ENCODE results near the gene LRP2. TPM values are rescaled to one million over a fixed set of nuclear protein-coding genes. Genes with fewer than 3 reads are reported as not detected.
A peak's percentile ranks its signal among the peaks of the same experiment; 100 is the strongest.

LRP2 gene
- polyA plus RNA-seq, 1 of the 3 experiments (the other 2 are of a cell fraction) = not detected

- TF ChIP-seq, protein P1, sequence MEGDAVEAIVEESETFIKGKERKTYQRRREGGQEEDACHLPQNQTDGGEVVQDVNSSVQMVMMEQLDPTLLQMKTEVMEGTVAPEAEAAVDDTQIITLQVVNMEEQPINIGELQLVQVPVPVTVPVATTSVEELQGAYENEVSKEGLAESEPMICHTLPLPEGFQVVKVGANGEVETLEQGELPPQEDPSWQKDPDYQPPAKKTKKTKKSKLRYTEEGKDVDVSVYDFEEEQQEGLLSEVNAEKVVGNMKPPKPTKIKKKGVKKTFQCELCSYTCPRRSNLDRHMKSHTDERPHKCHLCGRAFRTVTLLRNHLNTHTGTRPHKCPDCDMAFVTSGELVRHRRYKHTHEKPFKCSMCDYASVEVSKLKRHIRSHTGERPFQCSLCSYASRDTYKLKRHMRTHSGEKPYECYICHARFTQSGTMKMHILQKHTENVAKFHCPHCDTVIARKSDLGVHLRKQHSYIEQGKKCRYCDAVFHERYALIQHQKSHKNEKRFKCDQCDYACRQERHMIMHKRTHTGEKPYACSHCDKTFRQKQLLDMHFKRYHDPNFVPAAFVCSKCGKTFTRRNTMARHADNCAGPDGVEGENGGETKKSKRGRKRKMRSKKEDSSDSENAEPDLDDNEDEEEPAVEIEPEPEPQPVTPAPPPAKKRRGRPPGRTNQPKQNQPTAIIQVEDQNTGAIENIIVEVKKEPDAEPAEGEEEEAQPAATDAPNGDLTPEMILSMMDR (IDR thresholded peaks at IDR 0.05) = no peak
- TF ChIP-seq GATA2 (CRISPR knock-in tag; IDR thresholded peaks at IDR 0.05) = peak; percentile 42
- no peak overlapping the region for H3K9ac ChIP-seq
- H2AFZ ChIP-seq (ENCODE audit: low read depth) = no peak overlapping the region
- H3F3A ChIP-seq (replicated peaks; ENCODE audit: insufficient read depth) = no peaks in the 10 kb centered on the region
- H3K9me2 ChIP-seq = no peaks in the 10 kb centered on the region
- DNase-seq = no peak
- no peaks in the 10 kb centered on the region for H3K4me1 ChIP-seq (ENCODE audit: control insufficient read depth in 1 of 2, insufficient read depth in 2 of 2, low read depth in 1 of 2, low read length in 1 of 2)
- no peaks in the 10 kb centered on the region for H4K20me1 ChIP-seq (ENCODE audit: insufficient read depth)
- H3K4me3 ChIP-seq (ENCODE audit: low read depth in 2 of 2, low read length in 1 of 2) = no peak overlapping the region
- H3K79me2 ChIP-seq (ENCODE audit: insufficient read depth) = no peaks in the 10 kb centered on the region
- H3K27me3 ChIP-seq (ENCODE audit: insufficient read depth) = no peaks in the 10 kb centered on the region
- no peaks in the 10 kb centered on the region for H3K36me3 ChIP-seq (replicated peaks in 1 of 2; ENCODE audit: control insufficient read depth in 1 of 2, insufficient read depth in 2 of 2, low read length in 1 of 2)
- CTCF ChIA-PET = interaction anchor here (0.9 kb wide), 2 partner anchors 27 to 63 kb away, joined by 3 read pairs; no protein-coding TSS in a partner anchor
- no peak overlapping the region for H3K4me2 ChIP-seq
- 9% methylated on average over 1 of the region's 1 CpG for WGBS (ENCODE audit: low lambda C conversion rate)
- POLR2A ChIA-PET = no interaction called here
- H3K27ac ChIP-seq (ENCODE audit: low read depth in 2 of 2, low read length in 1 of 2) = no peak overlapping the region
- H3K9me3 ChIP-seq = no peaks in the 10 kb centered on the region
Measured at GRCh38 chr2:169158874-169159273, 203.5 kb downstream of the LRP2 start.

- POLR2A ChIA-PET = no interaction called here
- H3F3A ChIP-seq (replicated peaks; ENCODE audit: insufficient read depth) = no peaks in the 10 kb centered on the region
- no peak overlapping the region for H3K4me3 ChIP-seq (ENCODE audit: low read depth in 2 of 2, low read length in 1 of 2)
- no peaks in the 10 kb centered on the region for H3K36me3 ChIP-seq (replicated peaks in 1 of 2; ENCODE audit: control insufficient read depth in 1 of 2, insufficient read depth in 2 of 2, low read length in 1 of 2)
- DNase-seq = no peak
- no peak overlapping the region for H3K27ac ChIP-seq (ENCODE audit: low read depth in 2 of 2, low read length in 1 of 2)
- no peaks in the 10 kb centered on the region for H3K9me3 ChIP-seq
- H4K20me1 ChIP-seq (ENCODE audit: insufficient read depth) = no peaks in the 10 kb centered on the region
- no peaks in the 10 kb centered on the region for H3K79me2 ChIP-seq (ENCODE audit: insufficient read depth)
- CTCF ChIA-PET = interaction anchor here (8.4 kb wide), 1 partner anchor 36 kb away, joined by 94 read pairs; no protein-coding TSS in a partner anchor
- no peaks in the 10 kb centered on the region for H3K27me3 ChIP-seq (ENCODE audit: insufficient read depth)
- no peaks in the 10 kb centered on the region for H3K9me2 ChIP-seq
- H3K4me2 ChIP-seq = no peak overlapping the region
- TF ChIP-seq RFX5 (IDR thresholded peaks at IDR 0.05; ENCODE audit: low read length) (no peak), EP300 (IDR thresholded peaks at IDR 0.05; ENCODE audit: borderline replicate concordance in 1 of 2, low read depth in 1 of 2, low read length in 1 of 2) (no peak), ELF1 (IDR thresholded peaks at IDR 0.05) (no peak), GABPA (IDR thresholded peaks at IDR 0.05; ENCODE audit: low read depth) (no peak), RCOR1 (IDR thresholded peaks at IDR 0.05; ENCODE audit: low read length) (no peak), MEF2A (IDR thresholded peaks at IDR 0.05; ENCODE audit: borderline replicate concordance, low read depth) (no peak)
- TF ChIP-seq, protein P1 (IDR thresholded peaks at IDR 0.05) = no peak
- H3K4me1 ChIP-seq (ENCODE audit: control insufficient read depth in 1 of 2, insufficient read depth in 2 of 2, low read depth in 1 of 2, low read length in 1 of 2) = no peaks in the 10 kb centered on the region
- no peak overlapping the region for H2AFZ ChIP-seq (ENCODE audit: low read depth)
- H3K9ac ChIP-seq = no peak overlapping the region
- WGBS (ENCODE audit: low lambda C conversion rate) = 38% methylated on average over 2 of the region's 2 CpGs
Measured at GRCh38 chr2:169146220-169146619, 216.1 kb downstream of the LRP2 start.
